HG02840 (cell line): ENCODE measurements around the gene TAAR1.
"Not testable (repeated sequence)": the region's sequence is repeated elsewhere in the genome, so short reads cannot be mapped to it uniquely, and the experiment has no call there.

ENCODE experiments used
- ATAC-seq: cut with Tn5 transposase; IDR thresholded peaks from one replicate; pipeline ENCODE4 v1.9.1; 2021; ENCODE audit warnings: mild to moderate bottlenecking, moderate library complexity, moderate number of reproducible peaks; ENCODE audit not compliant: unreplicated experiment, low FRiP score

TAAR1 gene

GRCh38 chr6:132664309-132665034 is 5.5 kb upstream of the TAAR1 start:
- no peak for ATAC-seq

- no peak for ATAC-seq
Observed at GRCh38 chr6:132663661-132664060, 4.7 kb upstream of the TAAR1 start.

GRCh38 chr6:132661906-132662305 is 2.9 kb upstream of the TAAR1 start:
- no peak for ATAC-seq

GRCh38 chr6:132651062-132651461 is 7.9 kb downstream of the TAAR1 start:
- ATAC-seq: no peak

- ATAC-seq: no peak
Observed at GRCh38 chr6:132650429-132650828, 8.6 kb downstream of the TAAR1 start.

- ATAC-seq: no peak
Observed at GRCh38 chr6:132648828-132649227, 10.2 kb downstream of the TAAR1 start.

DNA sequence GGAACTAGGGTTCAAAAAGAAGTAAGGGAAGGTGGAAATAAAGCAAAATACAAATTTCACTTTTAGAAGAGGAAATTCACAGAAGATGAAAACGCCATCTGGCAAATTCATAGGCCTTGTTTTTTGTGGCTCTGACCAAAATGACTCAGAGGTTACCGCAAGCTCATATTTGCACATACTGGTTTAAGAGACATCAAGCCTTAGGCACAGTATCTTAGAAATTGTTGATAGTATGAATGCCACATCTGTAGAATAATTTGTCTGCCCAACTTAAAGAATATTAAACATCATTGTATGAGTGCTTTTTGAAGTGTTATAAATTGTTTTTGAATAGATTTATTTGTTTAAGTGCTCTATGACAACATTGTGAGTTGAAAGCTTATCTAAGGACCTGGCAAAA is 10.6 kb downstream of the TAAR1 start:
- ATAC-seq: peak; percentile 78

DNA sequence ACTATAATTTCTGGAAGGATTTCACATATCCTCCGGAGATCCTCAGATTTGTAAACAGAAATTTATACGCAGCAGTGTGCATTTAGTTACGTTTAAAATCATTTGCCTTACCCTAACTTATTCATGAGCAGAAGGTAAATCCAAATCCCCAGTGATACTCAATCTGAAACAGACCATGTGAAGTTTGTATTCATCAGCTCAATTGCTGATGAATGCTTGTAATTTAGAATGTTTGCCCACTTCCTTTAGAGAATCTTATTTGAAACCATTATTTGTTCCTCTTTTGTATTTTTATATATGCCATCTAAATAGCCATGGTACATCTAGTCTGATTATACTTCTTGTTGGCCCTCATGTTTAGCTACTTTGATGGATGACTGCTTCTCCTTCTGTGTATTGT is 15.4 kb downstream of the TAAR1 start:
- no peak for ATAC-seq

DNA sequence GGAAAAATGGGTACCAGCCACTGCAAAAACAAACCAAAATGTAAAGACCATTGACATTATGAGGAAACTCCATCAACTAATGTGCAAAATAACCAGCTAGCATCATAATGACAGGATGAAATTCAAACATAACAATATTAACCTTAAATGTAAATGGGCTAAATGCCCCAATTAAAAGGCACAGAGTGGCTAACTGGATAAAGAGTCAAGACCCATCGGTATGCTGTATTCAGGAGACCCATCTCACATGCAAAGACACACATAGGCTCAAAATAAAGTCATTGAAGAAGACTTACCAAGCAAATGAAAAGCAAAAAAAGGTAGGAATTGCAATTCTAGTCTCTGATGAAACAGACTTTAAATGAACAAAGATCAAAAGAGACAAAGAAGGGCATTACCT is 21.8 kb downstream of the TAAR1 start:
- not testable (repeated sequence) for ATAC-seq

GRCh38 chr6:132635906-132636305 is 23.1 kb downstream of the TAAR1 start:
- ATAC-seq: not testable (repeated sequence)

DNA sequence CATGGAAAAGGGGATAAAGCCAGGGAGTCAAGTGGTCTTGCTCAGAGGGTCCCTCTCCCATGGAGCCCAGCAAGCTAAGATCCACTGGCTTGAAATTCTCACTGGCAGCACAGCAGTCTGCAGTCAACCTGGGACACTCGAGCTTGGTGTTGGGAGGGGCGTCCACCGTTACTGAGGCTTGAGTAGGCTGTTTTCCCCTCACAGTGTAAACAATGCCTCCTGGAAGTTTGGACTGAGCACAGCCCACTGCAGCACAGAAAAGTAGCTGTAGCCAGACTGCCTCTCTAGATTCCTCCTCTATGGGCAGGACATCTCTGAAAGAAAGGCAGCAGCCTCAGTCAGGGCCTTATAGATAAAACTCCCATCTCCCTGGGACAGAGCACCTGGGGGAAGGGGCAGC is 23.7 kb downstream of the TAAR1 start:
- ATAC-seq: not testable (repeated sequence)

GRCh38 chr6:132634796-132635195 is 24.2 kb downstream of the TAAR1 start:
- no peak for ATAC-seq

- no peak for ATAC-seq
Observed at GRCh38 chr6:132633362-132633761, 25.6 kb downstream of the TAAR1 start.

DNA sequence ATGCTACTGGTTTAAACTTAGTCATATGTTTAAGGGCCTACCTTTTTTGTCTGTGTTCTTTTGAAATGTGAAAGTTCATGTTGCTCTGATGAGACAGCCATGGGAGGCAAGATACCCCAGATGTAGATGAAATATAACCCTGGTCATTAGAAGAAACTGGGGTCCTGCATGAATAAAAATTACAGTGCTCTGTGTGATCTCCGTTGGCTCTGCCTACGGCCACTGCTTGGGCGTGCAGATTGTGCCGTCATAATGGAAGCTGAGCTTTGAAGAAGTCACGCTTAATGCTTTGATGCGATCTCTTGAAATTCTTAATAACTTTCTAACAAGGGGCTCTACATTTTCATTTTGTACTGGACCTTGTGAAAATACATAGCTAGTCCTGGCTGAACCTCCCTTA is 34.8 kb downstream of the TAAR1 start, which contains the start of gene TAAR2:
TAAR2 (minus strand) TSS at position 101 of the 400 bp plus-strand sequence; CDS start at position 101, 0 bp downstream.
- no peak for ATAC-seq

- no peak for ATAC-seq
Observed at GRCh38 chr6:132623106-132623845, 35.7 kb downstream of the TAAR1 start.

GRCh38 chr6:132616677-132617076 is 42.3 kb downstream of the TAAR1 start:
- ATAC-seq: no peak

GRCh38 chr6:132614554-132614953 is 44.4 kb downstream of the TAAR1 start:
- ATAC-seq: no peak

- ATAC-seq: no peak
Observed at GRCh38 chr6:132612449-132613108, 46.4 kb downstream of the TAAR1 start.

GRCh38 chr6:132611616-132612015 is 47.4 kb downstream of the TAAR1 start:
- ATAC-seq: no peak

DNA sequence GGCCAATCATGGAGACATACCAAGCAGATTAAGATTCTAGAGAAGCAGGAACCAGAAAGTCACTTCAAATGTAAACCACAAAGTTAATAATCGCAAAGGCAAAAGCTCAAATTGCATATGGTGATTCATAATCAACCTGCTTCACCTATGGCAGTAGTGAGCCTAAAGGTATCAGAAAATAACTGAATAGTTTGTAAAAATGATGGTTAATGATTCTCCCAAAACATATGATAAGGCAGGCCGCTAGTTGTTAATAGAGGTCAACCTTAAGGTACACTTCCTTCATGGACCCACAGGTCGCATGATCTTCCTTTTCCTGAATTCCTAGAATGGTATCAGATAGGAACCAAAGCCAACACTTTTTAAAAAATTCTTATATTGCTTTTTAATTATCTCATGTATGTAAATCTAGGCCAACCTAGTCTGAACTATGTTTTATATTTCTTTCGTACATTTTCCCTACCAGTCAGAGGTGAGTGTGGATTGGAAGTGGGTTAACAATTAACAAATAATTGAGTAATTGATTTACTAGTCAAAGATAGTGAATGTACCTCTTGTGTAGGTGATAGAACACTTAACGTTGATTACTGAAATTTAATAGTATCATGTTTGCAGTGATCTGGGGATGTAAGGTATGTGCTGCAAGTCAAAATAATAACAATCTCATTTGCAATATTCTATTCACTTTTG is 51.3 kb downstream of the TAAR1 start:
- ATAC-seq: no peak
